GM12891 (cell line): Measurements from ENCODE around the gene OPN1MW3. TPM values are rescaled to one million over a fixed set of nuclear protein-coding genes. Genes with fewer than 3 reads are reported as not detected.
"Not testable (repeated sequence)": the region's sequence is repeated elsewhere in the genome, so short reads cannot be mapped to it uniquely, and the experiment has no call there.

Experiments used
- DNase-seq: peaks from one replicate; pipeline ENCODE4 v3.0.0; 2011; ENCODE audit warnings: low spot score; ENCODE audit not compliant: insufficient read length
- FAIRE-seq: peaks from 2 replicates; lab custom pipeline; 2011; peaks lifted over from hg19 to GRCh38; lab: Jason Lieb, UNC
- polyA plus RNA-seq: library from polyadenylated mRNA; unstranded; fragments of >200 nt; gene quantifications from one replicate; pipeline ENCODE4 v1.2.1, GENCODE V29; 2012; ENCODE audit warnings: low read depth, missing spikeins, inconsistent platforms; ENCODE audit not compliant: missing spikeins

The OPN1MW3 gene
- polyA plus RNA-seq: not detected

- FAIRE-seq: not testable (repeated sequence)
Measured at GRCh38 chrX:154257282-154257681, at the start of gene OPN1MW3. TSS of gene OPN1MW3 (plus strand) at chrX:154257582. CDS start at chrX:154257620, 38 bp downstream.

GRCh38 chrX:154209670-154210418 is 47.5 kb upstream of the OPN1MW3 start:
- not testable (repeated sequence) for DNase-seq, FAIRE-seq

More at GRCh38 chrX:154257282-154257681, at the start of gene OPN1MW3:
- not testable (repeated sequence) for DNase-seq

GRCh38 chrX:154211057-154211456 is 46.3 kb upstream of the OPN1MW3 start:
- not testable (repeated sequence) for FAIRE-seq, DNase-seq

- FAIRE-seq, DNase-seq: not testable (repeated sequence)
Measured at GRCh38 chrX:154211499-154211898, 45.9 kb upstream of the OPN1MW3 start.

GRCh38 chrX:154219456-154219855 is 37.9 kb upstream of the OPN1MW3 start, which contains the start of gene OPN1MW2:
TSS of gene OPN1MW2 (plus strand) at chrX:154219756. CDS start at chrX:154219816, 60 bp downstream.
- DNase-seq, FAIRE-seq: not testable (repeated sequence)

GRCh38 chrX:154225292-154225691 is 32.1 kb upstream of the OPN1MW3 start:
- not testable (repeated sequence) for DNase-seq, FAIRE-seq

- not testable (repeated sequence) for DNase-seq, FAIRE-seq
Measured at GRCh38 chrX:154226706-154227105, 30.7 kb upstream of the OPN1MW3 start.

- FAIRE-seq, DNase-seq: not testable (repeated sequence)
Measured at GRCh38 chrX:154231443-154231842, 25.9 kb upstream of the OPN1MW3 start.

GRCh38 chrX:154233620-154234019 is 23.8 kb upstream of the OPN1MW3 start:
- not testable (repeated sequence) for FAIRE-seq, DNase-seq

GRCh38 chrX:154238939-154239559 is 18.3 kb upstream of the OPN1MW3 start:
- not testable (repeated sequence) for DNase-seq, FAIRE-seq

- not testable (repeated sequence) for FAIRE-seq
Measured at GRCh38 chrX:154239982-154240503, 17.3 kb upstream of the OPN1MW3 start.

GRCh38 chrX:154247377-154248045 is 9.9 kb upstream of the OPN1MW3 start:
- FAIRE-seq, DNase-seq: not testable (repeated sequence)

More at GRCh38 chrX:154239982-154240503, 17.3 kb upstream of the OPN1MW3 start:
- not testable (repeated sequence) for DNase-seq

GRCh38 chrX:154248076-154248475 is 9.3 kb upstream of the OPN1MW3 start:
- FAIRE-seq, DNase-seq: not testable (repeated sequence)

GRCh38 chrX:154258711-154259110 is 1.3 kb downstream of the OPN1MW3 start:
- not testable (repeated sequence) for DNase-seq, FAIRE-seq

- FAIRE-seq: not testable (repeated sequence)
Measured at GRCh38 chrX:154263072-154263471, 5.7 kb downstream of the OPN1MW3 start.

GRCh38 chrX:154269245-154269644 is 11.9 kb downstream of the OPN1MW3 start:
- DNase-seq, FAIRE-seq: not testable (repeated sequence)

More at GRCh38 chrX:154263072-154263471, 5.7 kb downstream of the OPN1MW3 start:
- not testable (repeated sequence) for DNase-seq

GRCh38 chrX:154284489-154285338 is 27.3 kb downstream of the OPN1MW3 start:
- DNase-seq, FAIRE-seq: not testable (repeated sequence)

GRCh38 chrX:154286406-154286805 is 29.0 kb downstream of the OPN1MW3 start:
- DNase-seq, FAIRE-seq: not testable (repeated sequence)
